Measurements from ENCODE around the gene WDR73.

DNA sequence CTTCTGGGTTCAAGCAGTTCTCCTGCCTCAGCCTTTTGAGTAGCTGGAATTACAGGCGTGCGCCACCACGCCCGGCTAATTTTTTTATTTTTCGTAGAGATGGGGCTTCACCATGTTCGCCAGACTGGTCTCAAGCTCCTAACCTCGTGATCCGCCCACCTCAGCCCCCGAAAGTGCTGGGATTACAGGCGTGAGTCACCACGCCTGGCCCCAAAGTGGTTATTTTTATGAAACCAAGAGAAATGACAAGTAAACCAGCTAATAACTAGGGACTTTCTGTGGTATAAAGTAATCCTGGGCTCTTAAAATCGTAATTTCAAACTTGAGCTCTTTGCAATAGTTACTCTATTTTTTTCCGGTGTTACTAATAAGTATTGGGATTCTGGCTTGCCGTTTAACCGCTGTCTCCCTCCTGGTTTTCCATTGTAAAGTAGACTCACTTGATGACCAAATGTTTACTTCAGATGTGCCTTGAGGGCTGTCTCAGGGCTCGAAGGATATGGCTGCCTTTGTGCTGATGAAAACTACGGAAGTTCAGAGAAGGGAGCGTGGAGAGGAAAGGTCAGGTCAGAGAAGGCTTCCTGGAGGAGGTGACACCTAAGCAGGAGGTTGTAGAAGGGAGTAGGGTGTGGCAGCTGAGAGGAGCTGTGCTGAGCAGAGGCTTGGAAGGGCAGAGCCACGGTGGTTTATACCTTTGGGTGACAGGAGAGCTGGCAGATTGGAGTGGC, 49.1 kb downstream of the WDR73 start:
- no peak for TF ChIP-seq TAF1 (IDR thresholded peaks at IDR 0.05; ENCODE audit: low read depth, low read length)
- no peak for TF ChIP-seq POLR2A (IDR thresholded peaks at IDR 0.05; ENCODE audit: low read depth, low read length)
- no peak for TF ChIP-seq POLR2AphosphoS5 (IDR thresholded peaks at IDR 0.05; ENCODE audit: low read depth, low read length)
- no peak for TF ChIP-seq PAX5 (IDR thresholded peaks at IDR 0.05; ENCODE audit: insufficient read depth, low read length, severe bottlenecking)
- no peak for TF ChIP-seq POU2F2 (IDR thresholded peaks at IDR 0.05; ENCODE audit: low read depth, low read length)
- TF ChIP-seq SPI1 (IDR thresholded peaks at IDR 0.05; ENCODE audit: low read depth, low read length), result no peak

Data from GM12891 (cell line).